MCF 10A (cell line): Measurements from ENCODE around the gene ARHGAP25. TPM values are rescaled to one million over a fixed set of nuclear protein-coding genes. Genes with fewer than 3 reads are reported as not detected.
A peak's percentile ranks its signal among the peaks of the same experiment; 100 is the strongest.

Experiments used
- BruUV-seq: library from RNA; stranded (reverse); fragments of 400-500 nt; replicated peaks from 2 replicates; lab custom pipeline; 2021; lab: Mats Ljungman, UMichigan
- CTCF ChIA-PET: fragments of 300-600 bp; sonication (Branson Sonifier 250); formaldehyde crosslinking; extraction: SDS; loops from one replicate; lab custom pipeline; 2021; ENCODE audit warnings: antibody characterized with exemption, inconsistent platforms; lab: Yijun Ruan, JAX
- POLR2A ChIA-PET: fragments of 300-600, 350-650 bp; sonication (Branson Sonifier 250); formaldehyde crosslinking; extraction: SDS; loops from one replicate; lab custom pipeline; 2020; ENCODE audit warnings: antibody characterized with exemption, inconsistent platforms; lab: Yijun Ruan, JAX
- DNase-seq: peaks from one replicate; pipeline ENCODE4 v3.0.0-alpha.2; 2018; ENCODE audit not compliant: unreplicated experiment
- H3K27ac Mint-ChIP-seq: one replicate; pipeline ENCODE4 v1.8.0; 2022; ENCODE audit warnings: mild to moderate bottlenecking, low read depth, mixed read lengths; ENCODE audit not compliant: unreplicated experiment
- H3K27me3 Mint-ChIP-seq: one replicate; pipeline ENCODE4 v1.8.0; 2022; ENCODE audit warnings: mixed read lengths; ENCODE audit not compliant: insufficient read depth, unreplicated experiment
- H3K36me3 Mint-ChIP-seq: one replicate; pipeline ENCODE4 v1.8.0; 2022; ENCODE audit warnings: mild to moderate bottlenecking, moderate library complexity, mixed read lengths; ENCODE audit not compliant: insufficient read depth, unreplicated experiment
- H3K4me1 Mint-ChIP-seq: one replicate; pipeline ENCODE4 v1.8.0; 2022; ENCODE audit warnings: mixed read lengths; ENCODE audit not compliant: insufficient read depth, unreplicated experiment
- H3K4me3 Mint-ChIP-seq: one replicate; pipeline ENCODE4 v1.8.0; 2022; ENCODE audit warnings: mild to moderate bottlenecking, moderate library complexity, mixed read lengths; ENCODE audit not compliant: unreplicated experiment
- H3K9me3 Mint-ChIP-seq: one replicate; pipeline ENCODE4 v1.8.0; 2022; ENCODE audit warnings: mixed read lengths; ENCODE audit not compliant: unreplicated experiment
- intact Hi-C: fragments of 100-400 bp; cut with micrococcal nuclease; formaldehyde crosslinking; loops from 2 replicates; pipeline ENCODE4 v1.14.1; 2022
- total RNA-seq: library from RNA; stranded (reverse); gene quantifications from 2 replicates; pipeline ENCODE4 v1.2.3, GENCODE V29; 2022
- TF ChIP-seq, protein P1 (sequence below): fragments of 200-600 bp; IDR thresholded peaks from one replicate; pipeline ENCODE4 v1.8.0; 2022; ENCODE audit warnings: antibody characterized with exemption, mild to moderate bottlenecking; ENCODE audit not compliant: unreplicated experiment

The ARHGAP25 gene
- total RNA-seq, 1 experiment from 2014 or later = 0.93 TPM

DNA sequence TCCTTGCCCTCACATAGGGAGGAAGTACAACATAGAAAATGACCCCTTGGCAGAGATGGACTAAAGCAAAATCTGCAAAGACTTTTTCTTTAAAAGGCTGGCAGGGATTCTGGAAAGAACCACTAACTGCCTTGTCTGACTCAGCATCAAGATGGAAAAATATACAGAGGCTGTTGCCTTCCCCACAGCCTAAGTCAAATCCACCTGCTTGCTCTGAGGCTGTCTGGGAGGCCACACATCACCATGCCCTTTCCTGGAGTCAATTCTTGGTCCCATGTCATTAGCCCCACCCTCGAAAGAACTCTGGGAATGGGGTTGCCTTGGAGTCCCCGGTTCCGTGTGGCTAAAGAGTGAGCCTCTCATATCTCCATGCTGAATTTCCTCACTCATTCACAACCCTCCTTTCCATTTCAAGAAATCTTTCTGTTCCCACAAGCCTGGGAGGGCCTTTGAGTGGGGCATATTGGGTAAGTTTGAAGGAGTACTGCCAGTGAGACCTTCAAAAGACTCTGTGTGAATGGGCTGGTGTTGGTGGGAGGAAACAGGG, 97.1 kb downstream of the ARHGAP25 start:
- CTCF ChIA-PET = interaction anchor here (0.6 to 1.2 kb wide), 3 partner anchors 20 to 104 kb away, joined by 3 to 4 read pairs (median 3); no protein-coding TSS in a partner anchor
- H3K4me1 Mint-ChIP-seq = peaks cover 29% of the 10 kb centered on the region
- intact Hi-C loops = no loop called here
- H3K9me3 Mint-ChIP-seq = no peaks in the 10 kb centered on the region
- no peak for DNase-seq
- POLR2A ChIA-PET = interaction anchor here (0.9 to 1.3 kb wide), 3 partner anchors 8 to 17 kb away, joined by 3 to 4 read pairs (median 4); no protein-coding TSS in a partner anchor
- peaks cover 6% of the 10 kb centered on the region for H3K36me3 Mint-ChIP-seq
- no TSS peak for BruUV-seq
- H3K27me3 Mint-ChIP-seq = no peaks in the 10 kb centered on the region
- H3K27ac Mint-ChIP-seq = peak overlapping the region; percentile 93
- no peak overlapping the region for H3K4me3 Mint-ChIP-seq
- TF ChIP-seq, protein P1, sequence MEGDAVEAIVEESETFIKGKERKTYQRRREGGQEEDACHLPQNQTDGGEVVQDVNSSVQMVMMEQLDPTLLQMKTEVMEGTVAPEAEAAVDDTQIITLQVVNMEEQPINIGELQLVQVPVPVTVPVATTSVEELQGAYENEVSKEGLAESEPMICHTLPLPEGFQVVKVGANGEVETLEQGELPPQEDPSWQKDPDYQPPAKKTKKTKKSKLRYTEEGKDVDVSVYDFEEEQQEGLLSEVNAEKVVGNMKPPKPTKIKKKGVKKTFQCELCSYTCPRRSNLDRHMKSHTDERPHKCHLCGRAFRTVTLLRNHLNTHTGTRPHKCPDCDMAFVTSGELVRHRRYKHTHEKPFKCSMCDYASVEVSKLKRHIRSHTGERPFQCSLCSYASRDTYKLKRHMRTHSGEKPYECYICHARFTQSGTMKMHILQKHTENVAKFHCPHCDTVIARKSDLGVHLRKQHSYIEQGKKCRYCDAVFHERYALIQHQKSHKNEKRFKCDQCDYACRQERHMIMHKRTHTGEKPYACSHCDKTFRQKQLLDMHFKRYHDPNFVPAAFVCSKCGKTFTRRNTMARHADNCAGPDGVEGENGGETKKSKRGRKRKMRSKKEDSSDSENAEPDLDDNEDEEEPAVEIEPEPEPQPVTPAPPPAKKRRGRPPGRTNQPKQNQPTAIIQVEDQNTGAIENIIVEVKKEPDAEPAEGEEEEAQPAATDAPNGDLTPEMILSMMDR = no peak

DNA sequence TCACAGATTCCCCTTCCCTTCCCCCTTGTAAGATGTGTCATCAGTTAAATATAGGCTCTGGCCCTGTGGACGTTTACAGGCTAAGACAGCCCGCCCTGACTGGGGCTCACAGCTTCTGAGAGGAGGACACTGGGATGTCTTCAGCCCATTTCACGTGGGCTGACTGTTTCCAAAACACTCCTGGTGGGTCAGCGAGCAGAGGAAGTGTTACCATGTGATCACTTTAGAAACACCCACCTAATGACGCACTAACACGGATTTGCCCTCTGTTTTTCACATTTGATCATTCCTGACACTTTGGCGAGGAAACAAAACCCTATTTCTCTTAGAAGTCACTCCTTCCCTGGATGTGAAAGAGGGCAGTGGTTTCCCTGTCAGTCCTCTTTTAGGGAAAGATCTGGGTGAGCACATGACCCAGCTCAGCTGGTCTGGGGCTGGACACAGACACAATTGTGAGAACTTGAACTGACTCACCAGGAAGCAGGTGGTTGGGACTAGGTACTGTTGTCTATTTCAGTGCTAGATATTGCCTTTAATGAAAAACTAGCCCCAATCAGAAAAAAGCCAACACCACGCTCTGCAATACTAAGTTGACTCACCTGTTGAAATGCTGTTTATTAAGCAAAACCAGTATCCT, 97.7 kb downstream of the ARHGAP25 start:
- Mint-ChIP-seq H3K36me3 (peaks cover 6% of the 10 kb centered on the region), H3K4me1 (peaks cover 29% of the 10 kb centered on the region), H3K27ac (peak overlapping the region; percentile 93), H3K4me3 (no peak overlapping the region), H3K9me3 (no peaks in the 10 kb centered on the region), H3K27me3 (no peaks in the 10 kb centered on the region)
- BruUV-seq = no TSS peak
- TF ChIP-seq, protein P1 = no peak
- intact Hi-C loops = no loop called here
- ChIA-PET CTCF (interaction anchor here (0.8 to 1.2 kb wide), 2 partner anchors 77 to 81 kb away, joined by 3 to 4 read pairs; no protein-coding TSS in a partner anchor), POLR2A (interaction anchor here (1.2 to 1.3 kb wide), 3 partner anchors 8 to 24 kb away, joined by 3 to 4 read pairs (median 4); no protein-coding TSS in a partner anchor)
- DNase-seq = peak; percentile 74

DNA sequence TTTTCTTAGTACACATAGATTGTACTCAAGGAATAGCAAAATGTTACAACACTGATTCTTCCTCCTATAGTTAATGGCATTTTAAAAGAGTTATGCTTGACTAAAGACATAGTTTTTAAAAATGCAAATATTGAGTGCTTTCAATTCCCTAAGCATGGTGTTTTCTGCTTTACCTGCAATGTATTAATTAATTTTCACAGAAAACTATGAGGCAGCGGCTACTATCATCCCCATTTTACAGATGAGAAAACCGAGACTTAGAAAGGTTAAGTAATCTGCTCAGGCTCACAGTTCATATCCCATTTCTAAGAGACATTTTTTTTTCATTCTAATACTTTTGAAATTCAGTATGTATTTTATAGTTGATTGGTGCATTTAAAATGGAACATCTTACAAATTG, 98.6 kb downstream of the ARHGAP25 start:
- Mint-ChIP-seq H3K36me3 (peaks cover 6% of the 10 kb centered on the region), H3K27me3 (no peaks in the 10 kb centered on the region), H3K4me3 (no peak overlapping the region), H3K4me1 (peaks cover 29% of the 10 kb centered on the region), H3K9me3 (no peaks in the 10 kb centered on the region), H3K27ac (peak overlapping the region; percentile 93)
- POLR2A ChIA-PET = interaction anchor here (1.2 to 1.8 kb wide), 3 partner anchors 17 to 33 kb away, joined by 3 to 5 read pairs (median 4); no protein-coding TSS in a partner anchor
- no TSS peak for BruUV-seq
- CTCF ChIA-PET = interaction anchor here (0.8 to 1.2 kb wide), 2 partner anchors 76 to 82 kb away, joined by 3 to 4 read pairs; no protein-coding TSS in a partner anchor
- TF ChIP-seq, protein P1 = no peak
- DNase-seq = no peak
- intact Hi-C loops = no loop called here

DNA sequence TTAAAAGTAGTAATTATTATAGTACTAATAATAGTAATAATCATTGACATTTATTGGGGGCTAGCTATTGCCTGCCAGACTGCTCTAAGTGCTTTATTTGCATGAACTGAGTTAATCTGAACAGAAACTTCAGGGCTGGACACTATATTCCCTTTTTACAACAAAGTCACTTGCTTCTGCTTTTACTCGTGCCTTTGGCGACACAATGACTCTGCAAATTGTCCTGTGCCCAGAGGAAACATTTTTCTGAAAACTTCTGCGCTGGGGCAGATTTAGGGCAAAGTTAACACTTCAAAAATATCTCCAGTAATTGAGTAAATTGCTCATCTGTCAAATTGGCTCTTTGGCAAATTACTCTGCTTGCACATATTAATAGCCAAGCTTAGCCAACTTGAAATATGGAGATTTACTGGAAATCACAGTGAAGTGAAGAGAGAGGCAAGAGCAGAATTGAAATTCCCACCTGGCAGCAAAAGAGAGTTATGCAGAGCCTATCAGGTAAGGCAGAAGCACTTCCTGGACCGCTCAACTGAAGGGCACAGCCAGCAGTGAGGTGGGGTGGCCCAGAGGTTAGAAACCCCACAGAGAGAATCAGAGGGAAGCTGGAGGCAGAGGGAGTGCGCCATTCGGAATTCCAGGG, 100.2 kb downstream of the ARHGAP25 start:
- no TSS peak for BruUV-seq
- no peak overlapping the region for H3K4me3 Mint-ChIP-seq
- no peak for DNase-seq
- no peaks in the 10 kb centered on the region for H3K27me3 Mint-ChIP-seq
- intact Hi-C loops = loop anchor here (5.0 kb wide), 2 partner anchors 72 to 373 kb away; no protein-coding TSS in a partner anchor
- H3K9me3 Mint-ChIP-seq = no peaks in the 10 kb centered on the region
- no peaks in the 10 kb centered on the region for H3K36me3 Mint-ChIP-seq
- ChIA-PET POLR2A (no interaction called here), CTCF (interaction anchor here (1.1 to 4.2 kb wide), 5 partner anchors 73 to 102 kb away, joined by 3 to 54 read pairs (median 3); no protein-coding TSS in a partner anchor)
- no peak overlapping the region for H3K27ac Mint-ChIP-seq
- peaks cover 15% of the 10 kb centered on the region for H3K4me1 Mint-ChIP-seq
- TF ChIP-seq, protein P1 = no peak
